D721Med (cell line): ENCODE measurements around the gene ARMC2.

Experiments used
- DNase-seq: peaks from one replicate; pipeline ENCODE4 v3.0.0; 2011; ENCODE audit warnings: low spot score; ENCODE audit not compliant: insufficient read length
- FAIRE-seq: peaks from 2 replicates; lab custom pipeline; 2011; peaks lifted over from hg19 to GRCh38; lab: Jason Lieb, UNC
- TF ChIP-seq, protein P1 (sequence below): IDR thresholded peaks from 2 replicates; pipeline ENCODE4 v1.5.1; 2012; ENCODE audit warnings: mild to moderate bottlenecking, control low read depth; ENCODE audit not compliant: insufficient read depth; ENCODE audit errors: missing control alignments

Gene ARMC2

DNA sequence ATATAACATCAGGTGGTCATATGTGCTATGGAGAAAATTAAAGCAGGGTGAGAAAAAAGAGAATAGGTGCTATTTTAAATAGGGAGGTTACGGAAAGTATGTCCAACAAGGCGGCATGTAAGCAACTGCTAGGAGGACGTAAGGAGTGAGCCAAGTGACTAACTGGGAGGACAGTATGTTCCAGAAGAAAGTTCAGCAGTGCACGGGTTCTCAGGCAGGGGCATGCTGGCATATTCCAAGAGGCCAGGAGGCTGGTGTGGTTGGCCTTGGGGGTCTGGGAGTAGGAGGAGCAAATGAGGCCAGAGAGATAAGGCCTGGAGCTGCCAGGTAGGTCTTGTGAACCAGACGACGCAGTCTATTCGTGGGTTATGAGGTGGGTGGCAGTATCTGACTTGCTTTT lies 112.4 kb downstream of the ARMC2 start:
- FAIRE-seq (no peak), DNase-seq (no peak)
- TF ChIP-seq, protein P1, sequence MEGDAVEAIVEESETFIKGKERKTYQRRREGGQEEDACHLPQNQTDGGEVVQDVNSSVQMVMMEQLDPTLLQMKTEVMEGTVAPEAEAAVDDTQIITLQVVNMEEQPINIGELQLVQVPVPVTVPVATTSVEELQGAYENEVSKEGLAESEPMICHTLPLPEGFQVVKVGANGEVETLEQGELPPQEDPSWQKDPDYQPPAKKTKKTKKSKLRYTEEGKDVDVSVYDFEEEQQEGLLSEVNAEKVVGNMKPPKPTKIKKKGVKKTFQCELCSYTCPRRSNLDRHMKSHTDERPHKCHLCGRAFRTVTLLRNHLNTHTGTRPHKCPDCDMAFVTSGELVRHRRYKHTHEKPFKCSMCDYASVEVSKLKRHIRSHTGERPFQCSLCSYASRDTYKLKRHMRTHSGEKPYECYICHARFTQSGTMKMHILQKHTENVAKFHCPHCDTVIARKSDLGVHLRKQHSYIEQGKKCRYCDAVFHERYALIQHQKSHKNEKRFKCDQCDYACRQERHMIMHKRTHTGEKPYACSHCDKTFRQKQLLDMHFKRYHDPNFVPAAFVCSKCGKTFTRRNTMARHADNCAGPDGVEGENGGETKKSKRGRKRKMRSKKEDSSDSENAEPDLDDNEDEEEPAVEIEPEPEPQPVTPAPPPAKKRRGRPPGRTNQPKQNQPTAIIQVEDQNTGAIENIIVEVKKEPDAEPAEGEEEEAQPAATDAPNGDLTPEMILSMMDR = no peak

DNA sequence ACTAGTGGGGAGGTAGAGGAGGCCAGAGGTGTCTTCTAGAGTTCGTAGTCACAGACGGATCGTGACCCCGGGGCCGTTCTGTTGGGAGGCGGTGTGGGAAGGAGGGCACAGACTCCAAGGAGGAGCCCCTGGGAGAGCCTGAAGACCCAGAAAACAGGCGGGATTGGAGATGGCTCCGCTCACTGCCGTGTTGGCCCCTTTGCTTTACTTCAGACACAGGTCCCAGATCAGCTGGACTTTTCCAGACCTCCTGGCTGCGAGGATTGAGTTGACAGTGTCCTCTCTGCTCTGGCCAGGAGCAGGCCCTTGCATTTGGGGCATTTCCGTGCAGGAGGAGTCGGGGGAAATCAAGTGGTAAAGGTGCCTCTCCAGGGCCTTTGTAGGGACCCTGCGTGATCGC lies 112.9 kb downstream of the ARMC2 start:
- TF ChIP-seq, protein P1 = no peak
- FAIRE-seq = no peak
- DNase-seq = no peak

DNA sequence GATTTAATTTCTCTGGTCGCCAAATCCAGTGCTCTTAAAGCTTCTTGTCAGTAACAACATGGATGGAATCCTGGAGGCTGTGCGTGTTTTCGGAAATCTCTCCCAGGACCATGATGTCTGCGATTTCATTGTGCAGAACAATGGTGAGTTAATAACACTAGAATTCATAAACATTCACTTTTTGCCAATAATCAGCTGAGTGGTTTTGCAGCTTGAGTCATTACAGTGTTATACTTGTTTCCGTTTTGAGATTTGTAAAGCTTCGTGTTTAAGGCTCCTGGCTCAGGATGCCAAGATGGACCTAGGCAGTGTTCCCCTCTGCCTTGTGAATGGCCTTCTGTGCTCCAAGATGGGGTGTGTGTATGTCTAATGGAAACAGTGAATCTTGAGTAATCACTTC lies 113.8 kb downstream of the ARMC2 start:
- TF ChIP-seq, protein P1 = no peak
- DNase-seq (no peak), FAIRE-seq (no peak)

DNA sequence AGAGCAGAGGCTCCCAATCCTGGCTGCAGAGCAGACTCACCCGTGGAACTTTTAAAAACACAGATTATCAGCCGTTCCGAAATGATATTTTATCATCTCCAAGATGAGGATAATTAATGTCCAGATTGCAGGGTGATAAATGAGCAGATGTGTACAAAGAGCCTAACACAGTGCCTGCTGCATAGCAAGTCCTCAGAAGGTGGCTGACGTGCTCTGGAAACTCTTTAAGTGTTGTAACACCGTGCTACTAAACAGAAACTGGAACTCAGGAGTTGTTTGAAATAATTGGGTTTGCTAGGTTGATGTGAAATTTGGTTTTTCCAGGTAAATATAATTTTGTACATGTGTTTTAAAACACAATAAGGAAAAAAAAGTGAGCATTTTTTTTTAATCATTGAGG lies 118.0 kb downstream of the ARMC2 start:
- DNase-seq (no peak), FAIRE-seq (no peak)
- TF ChIP-seq, protein P1 = no peak

DNA sequence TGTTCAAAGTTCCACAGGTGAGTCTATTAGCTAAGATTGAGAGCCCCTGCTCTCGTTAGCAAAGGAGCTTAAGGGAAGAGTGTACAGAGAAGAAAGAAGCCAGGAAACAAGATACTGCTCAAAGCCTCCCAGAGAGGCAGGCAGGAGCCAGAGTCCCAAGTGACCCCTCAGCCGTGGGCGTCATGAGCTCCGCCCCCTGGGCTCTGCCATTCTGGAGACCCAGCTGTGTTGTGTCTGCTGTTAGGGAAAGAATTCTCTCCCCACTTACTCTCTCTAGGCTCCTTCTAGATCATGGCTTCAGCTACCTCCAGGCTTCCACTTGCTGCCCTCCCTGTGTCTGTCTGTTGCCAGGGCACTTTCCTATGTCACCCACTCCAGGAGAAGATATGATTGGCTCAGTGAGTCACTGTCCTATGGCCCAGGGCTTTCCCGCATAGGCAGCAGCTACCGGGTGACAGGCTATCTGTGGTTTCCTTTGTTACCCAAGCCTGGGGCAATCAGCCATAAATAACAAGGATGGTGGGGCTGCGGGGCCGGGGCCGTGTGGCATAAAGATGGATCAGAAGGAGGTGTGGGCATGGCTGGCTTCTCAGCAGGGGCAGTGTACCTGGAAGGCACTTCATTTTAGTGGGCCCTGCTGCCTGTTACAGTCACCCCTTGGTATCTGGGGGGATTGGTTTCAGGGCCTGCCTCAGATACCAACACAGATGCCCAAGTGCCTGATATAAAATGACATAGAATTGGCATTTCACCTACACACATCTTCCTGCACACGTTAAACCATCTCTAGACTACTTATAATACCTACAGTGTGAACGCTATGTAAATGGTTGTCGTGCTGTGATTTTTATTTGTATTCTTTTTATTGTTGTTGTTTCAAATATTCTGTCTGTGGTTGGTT lies 118.9 kb downstream of the ARMC2 start:
- DNase-seq (no peak), FAIRE-seq (no peak)
- TF ChIP-seq, protein P1 = no peak

DNA sequence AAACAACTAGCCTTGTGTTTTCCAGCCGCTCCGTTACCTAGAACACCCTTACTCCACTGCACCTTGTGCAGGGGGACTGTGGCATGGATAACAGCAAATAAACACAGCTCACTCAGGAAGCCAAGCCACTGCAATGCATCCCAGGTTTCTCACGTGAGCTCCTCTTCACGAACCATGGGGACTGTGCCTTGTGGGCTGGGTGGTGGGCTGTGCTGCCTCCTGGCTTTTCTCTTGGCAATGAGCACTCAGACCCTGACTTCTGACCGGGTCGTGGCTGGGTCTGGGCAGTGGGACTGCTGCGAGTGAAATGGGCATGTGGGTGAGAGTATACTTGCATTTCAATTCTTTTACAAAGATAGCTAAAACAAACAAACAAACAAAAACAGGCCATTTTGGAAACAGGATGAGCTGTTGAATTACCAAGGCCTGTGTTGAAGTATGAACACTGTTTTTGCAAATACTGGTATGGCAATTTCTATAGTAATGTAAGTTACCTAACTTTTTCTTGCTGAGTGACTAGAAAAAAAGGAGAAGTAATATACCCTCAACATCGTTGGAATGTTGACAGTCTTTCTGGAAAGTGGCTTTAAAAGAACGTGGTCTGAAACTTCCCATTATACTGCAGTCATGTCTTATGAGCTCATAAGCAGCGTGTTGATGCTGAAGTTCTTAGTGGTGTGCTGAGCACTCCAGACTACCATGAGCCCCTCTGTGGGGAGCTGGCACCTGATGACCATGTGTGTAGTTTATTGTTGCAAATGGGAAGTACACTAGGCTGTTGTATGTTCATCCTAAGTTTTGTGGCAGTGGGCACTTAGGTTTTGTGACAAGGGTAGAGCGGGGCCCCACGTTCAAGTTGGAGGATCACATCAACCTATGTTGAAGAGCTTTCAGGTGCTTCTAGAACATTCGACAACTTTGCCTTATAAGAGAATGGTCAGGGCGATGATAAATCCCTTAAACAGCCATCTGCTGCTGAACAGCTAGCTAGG lies 120.4 kb downstream of the ARMC2 start:
- FAIRE-seq (no peak), DNase-seq (no peak)
- TF ChIP-seq, protein P1 = no peak
